ENCODE results near the gene XDH.
A peak's percentile ranks its signal among the peaks of the same experiment; 100 is the strongest.

Gene XDH

DNA sequence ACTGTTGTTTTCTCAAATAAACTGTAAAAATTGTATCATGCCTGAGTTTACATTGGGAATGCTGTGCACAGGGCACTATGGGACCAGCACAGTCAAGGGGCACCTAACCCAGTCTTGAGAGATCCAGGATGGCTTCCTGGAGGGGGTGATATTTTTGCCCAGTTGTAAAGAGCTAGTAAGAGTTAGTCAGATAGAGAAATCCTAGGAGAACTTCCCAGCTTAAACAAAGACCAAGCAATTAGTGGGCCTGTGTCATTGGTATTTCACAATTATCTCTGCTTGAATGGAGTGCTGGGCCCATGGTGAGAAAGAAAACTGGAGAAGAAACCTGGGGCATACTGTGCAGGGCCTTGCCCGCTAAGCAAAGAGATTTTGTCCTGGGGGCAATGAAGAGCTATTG is 12.2 kb downstream of the XDH start:
- DNase-seq (ENCODE audit: low spot score), result no peak

GRCh38 chr2:31401580-31401979 is 13.0 kb downstream of the XDH start:
- DNase-seq (ENCODE audit: low spot score), result no peak

DNA sequence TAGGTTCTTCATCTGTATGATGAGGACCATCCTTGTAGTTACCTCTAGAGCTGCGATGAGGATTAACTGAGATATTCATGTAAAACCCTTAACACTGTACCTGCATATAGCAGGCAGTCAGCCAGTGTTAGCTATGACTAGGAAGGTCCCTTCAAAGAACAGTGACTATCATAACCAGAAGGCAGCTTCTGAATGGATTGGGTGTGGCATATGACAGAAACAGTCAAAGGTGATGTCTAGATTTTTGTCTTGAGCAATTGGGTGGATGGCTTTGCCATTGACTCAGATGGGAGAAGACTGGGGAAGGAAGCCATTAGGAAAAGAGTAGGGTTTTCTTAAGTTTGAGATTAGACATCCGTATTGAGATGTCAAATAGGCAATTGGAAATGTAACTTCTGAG is 15.7 kb downstream of the XDH start:
- no peak for DNase-seq (ENCODE audit: low spot score)

- peak; percentile 16 for DNase-seq (ENCODE audit: low spot score)
These were observed 17.4 kb downstream of the XDH start for GRCh38 chr2:31397094-31397493.

DNA sequence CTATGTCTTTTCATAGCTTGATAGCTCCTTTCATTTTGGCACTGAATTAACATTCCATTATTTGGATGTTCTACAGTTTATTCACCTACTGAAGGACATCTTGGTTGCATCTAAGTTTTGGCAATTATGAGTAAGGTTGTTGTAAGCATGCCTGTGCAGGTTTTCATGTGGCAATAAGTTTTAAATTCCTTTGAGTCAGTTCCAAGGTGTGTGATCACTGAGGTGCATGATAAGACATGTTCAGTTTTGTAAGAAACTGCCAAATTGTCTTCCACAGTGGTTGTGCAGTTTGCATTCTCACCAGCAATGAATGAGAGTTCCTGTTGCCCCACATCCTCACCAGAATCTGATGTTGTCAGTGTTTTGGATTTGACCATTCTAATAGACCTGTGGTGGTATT is 24.2 kb downstream of the XDH start:
- DNase-seq (ENCODE audit: low spot score), result no peak

GRCh38 chr2:31388736-31389135 is 25.8 kb downstream of the XDH start:
- no peak for DNase-seq (ENCODE audit: low spot score)

- DNase-seq (ENCODE audit: low spot score), result no peak
These were observed 26.7 kb downstream of the XDH start for GRCh38 chr2:31387850-31388249.

- DNase-seq (ENCODE audit: low spot score), result no peak
These were observed 27.9 kb downstream of the XDH start for GRCh38 chr2:31386648-31387047.

DNA sequence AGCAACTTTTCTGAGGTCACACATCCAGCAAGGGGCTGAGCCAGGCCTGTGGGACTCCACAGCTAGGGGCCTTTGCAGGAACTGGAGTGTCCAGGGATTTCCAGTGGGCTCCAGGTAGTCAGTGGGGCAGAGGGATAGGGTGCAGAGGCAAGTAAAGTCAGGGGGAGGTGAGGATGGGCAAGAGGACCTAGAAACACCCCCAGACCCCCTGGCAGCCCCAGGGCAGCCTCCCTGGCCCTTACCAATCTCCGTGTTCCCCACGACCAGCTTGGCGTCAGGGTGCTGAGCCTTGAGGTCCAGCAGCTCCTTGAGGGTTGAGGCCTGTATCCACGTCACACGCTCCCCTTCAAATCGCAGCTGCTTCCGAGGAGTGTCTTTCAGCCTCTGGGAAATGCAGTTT is 28.4 kb downstream of the XDH start:
- no peak for DNase-seq (ENCODE audit: low spot score)

DNA sequence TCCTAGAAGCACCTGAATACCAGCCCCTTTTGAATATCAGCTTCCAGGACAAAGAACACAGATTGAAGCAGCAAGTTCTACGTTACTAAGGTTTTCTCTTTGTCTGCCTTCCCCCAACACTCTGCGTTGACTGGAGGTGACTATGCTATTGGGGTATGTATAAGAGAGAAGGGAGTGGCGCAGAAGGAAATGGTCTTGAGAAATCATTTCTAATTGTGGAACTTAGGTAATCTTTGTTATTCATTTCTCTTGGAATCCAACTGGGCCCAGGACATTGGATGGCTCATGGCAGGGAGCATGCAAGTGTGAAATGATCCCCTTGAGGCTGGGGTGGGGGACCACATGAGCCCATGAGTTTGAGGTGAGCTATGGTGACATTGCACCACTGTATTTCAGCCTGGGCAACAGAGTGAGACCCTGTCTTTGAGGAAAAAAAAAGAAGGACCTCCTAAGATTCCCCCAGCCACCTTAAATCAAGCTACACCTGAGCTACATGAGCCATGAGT is 29.7 kb downstream of the XDH start:
- no peak for DNase-seq (ENCODE audit: low spot score)

GRCh38 chr2:31384351-31384750 is 30.2 kb downstream of the XDH start:
- DNase-seq (ENCODE audit: low spot score), result no peak

DNA sequence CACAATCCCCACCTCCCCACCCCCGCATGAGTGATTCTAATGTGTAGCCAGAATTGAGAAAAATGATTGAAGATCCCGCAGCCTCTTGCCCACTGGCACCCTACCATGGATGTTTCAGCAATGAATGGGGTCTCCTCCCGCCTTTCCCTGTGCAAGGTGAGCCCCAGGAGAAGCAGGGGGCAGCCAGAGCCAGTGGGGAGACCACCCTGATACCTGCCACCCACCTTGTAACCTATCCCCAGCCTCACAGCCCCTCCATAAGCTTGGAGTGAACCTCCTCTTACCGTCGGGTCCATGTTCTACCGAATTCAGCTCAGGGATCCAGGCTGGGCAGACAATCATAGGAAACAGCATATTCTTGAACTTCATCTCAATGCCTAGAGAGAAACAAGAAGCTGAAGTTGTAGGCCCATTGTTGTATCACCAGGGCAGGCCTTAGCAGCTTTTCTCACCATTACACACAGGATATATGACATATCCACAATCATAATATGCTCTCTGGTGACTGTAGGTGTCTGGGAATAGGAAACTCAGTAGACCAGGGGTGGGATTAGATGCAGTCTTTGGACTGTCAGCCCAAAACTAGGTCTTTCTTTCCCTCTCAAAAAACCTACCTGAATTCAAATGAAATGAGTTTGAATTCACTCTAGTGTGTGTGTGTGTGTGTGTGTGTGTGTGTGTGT is 30.9 kb downstream of the XDH start:
- no peak for DNase-seq (ENCODE audit: low spot score)

- no peak for DNase-seq (ENCODE audit: low spot score)
These were observed 32.0 kb downstream of the XDH start for GRCh38 chr2:31382452-31383120.

- DNase-seq (ENCODE audit: low spot score), result no peak
These were observed 32.9 kb downstream of the XDH start for GRCh38 chr2:31381601-31382000.

GRCh38 chr2:31380243-31380642 is 34.3 kb downstream of the XDH start:
- DNase-seq (ENCODE audit: low spot score), result no peak

GRCh38 chr2:31379747-31380146 is 34.8 kb downstream of the XDH start:
- no peak for DNase-seq (ENCODE audit: low spot score)

DNA sequence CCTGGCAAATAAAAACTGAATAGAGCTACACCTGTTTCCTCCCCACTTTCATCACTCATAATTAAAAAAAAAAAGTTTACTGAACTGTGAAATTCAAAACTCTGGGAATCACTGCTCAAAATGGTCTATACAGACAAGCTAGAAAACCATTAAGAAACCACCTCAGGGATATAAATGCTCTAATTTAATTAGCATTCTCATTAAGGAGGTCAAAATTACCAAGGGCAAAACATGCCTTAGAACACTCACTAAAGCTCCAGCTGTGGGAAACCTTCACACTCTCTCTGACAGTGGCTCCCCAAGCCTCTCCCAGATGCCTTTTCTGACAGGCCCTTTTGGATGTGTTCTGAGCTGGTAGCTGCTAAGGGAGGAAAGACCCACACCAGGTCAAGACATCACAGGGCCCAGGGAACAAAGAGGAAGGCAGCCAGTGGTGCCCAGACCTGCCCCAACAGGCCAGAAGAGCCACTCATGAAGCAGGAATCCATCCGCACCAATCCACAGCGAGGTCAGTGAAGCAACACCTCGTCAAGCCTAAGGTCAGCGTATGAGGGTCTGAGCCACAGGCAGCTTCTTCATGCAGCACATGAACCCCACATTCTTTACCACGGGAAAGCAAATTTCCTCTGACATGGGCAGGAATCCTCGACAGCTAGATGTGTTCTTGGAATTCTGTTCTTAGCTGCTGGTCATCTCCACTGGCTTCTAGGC is 35.6 kb downstream of the XDH start:
- DNase-seq (ENCODE audit: low spot score), result no peak

DNA sequence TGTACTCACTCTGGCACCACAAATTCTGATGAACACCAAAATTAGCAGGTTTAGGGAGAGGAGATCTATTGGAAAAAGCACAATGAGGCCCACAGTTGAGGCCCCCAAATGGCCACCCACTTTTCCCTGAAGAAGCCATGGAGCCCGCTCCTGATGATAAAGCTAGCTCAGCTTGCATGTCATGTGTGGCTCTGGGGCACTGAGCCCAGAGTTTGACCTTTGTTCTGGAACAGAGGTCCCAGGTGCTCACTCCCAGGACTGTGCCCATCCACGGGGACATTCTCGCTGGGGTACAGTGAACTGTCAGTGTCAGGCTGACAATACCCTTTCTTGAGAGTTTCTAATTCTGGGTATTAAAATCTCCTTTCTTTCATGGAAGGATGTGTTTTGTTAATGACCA is 36.2 kb downstream of the XDH start:
- DNase-seq (ENCODE audit: low spot score), result no peak

GRCh38 chr2:31373127-31373526 is 41.4 kb downstream of the XDH start:
- DNase-seq (ENCODE audit: low spot score), result no peak

DNA sequence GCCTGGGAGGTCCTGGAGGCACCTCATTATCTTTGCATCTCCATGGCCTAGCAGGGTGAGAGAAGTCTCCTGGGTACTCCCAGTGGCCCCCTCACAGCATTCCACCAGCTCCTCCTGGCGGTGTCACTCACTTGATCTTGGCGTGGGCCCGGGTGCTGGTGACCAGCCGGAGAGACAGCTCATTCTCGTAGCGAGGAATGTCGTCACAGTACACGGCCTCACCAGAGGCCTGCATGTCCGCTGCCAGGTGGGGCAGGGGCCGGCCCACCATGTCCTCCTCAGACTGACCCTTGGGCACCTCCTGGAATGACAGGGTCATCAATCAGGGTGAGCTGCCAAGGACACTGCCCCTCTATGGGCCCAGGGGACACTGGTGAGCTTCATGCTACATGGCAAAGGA is 42.4 kb downstream of the XDH start:
- DNase-seq (ENCODE audit: low spot score), result no peak

GRCh38 chr2:31371691-31372090 is 42.9 kb downstream of the XDH start:
- no peak for DNase-seq (ENCODE audit: low spot score)

- DNase-seq (ENCODE audit: low spot score), result no peak
These were observed 47.8 kb downstream of the XDH start for GRCh38 chr2:31366733-31367132.

DNA sequence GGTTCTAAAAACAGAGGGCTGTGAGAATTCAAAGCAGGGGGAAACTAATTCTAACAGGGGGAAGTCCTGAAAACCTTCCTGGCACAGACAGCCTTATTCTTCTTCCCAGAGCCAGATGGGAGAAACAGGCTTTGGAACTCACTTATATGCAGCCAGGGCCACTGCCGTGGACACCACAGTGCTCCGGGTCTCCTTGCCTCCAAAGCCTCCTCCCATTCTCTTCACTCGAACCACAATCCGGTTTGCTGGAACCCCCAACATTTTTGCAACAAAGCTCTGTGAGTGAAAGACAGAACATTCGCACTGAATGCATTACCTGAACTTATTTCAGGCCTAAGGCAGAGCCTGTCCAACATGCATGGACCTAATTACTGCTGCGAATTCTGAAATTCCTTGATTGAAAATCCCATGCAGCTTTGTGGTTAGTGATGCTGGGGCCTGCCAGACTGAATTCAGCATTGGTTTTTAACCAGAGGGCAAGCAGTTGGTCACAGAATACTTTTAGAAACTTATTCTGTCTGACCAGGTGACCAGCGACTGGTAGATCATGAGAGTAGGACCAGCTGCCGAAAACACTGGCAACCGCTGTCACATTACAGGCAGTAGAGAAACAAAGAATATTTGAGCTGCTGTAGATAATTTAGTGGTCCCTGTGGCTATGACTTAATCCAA is 48.6 kb downstream of the XDH start:
- DNase-seq (ENCODE audit: low spot score), result no peak

Measured in globus pallidus (tissue), 1 donor.